Thyroid gland (tissue), 4 donors: ENCODE results near the gene RUSF1.

Experiments used
- POLR2A ChIP-seq, 2 donors: fragments of 450-650 bp; IDR thresholded peaks; one replicate each; pipeline ENCODE4 v1.6.1; 2017; ENCODE audit warnings: antibody characterized with exemption in 2 of 2, mild to moderate bottlenecking in 2 of 2, moderate library complexity in 1 of 2
- TF ChIP-seq, protein P1 (sequence below), 6 experiments: fragments of 200-600 bp in 3 of 6; fragments of 450-650 bp in 3 of 6; sonication (generic) in 3 of 6; IDR thresholded peaks; one replicate each; pipeline ENCODE4 v1.5.1; 2016 to 2019; ENCODE audit warnings: antibody characterized with exemption in 6 of 6, mild to moderate bottlenecking in 2 of 6, inconsistent platforms in 1 of 6, moderate library complexity in 1 of 6

DNA sequence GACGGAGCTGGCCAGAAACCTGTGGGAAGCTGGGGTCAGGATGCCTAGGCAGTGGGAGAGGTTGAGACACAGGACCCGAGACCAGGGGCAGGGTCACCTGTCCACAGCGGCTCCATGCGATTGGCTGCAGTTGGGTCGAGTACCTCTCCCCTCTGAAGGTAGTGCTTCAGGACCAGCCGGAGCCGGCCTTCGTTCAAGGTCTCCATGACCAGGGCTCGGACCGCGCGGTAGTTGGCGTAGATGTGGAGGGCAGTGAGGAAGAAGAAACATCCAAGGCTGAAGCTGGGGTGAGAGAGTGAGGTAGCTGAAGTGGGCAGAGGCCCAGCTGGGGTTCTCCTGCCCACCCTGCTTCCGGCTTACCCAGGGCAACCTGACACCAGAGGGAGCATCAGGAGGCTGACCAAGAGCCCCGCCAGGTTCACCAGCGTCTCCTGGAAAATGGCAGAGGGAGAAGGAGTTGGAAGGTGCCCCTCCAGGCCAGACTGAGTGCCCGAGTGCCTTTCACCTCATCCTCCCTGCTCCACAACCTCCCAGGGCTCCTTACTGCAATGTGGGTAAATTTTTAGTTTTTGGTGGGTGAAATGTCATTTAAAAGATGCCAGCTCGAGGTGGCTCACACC, 14.6 kb downstream of the RUSF1 start:
- TF ChIP-seq, protein P1, sequence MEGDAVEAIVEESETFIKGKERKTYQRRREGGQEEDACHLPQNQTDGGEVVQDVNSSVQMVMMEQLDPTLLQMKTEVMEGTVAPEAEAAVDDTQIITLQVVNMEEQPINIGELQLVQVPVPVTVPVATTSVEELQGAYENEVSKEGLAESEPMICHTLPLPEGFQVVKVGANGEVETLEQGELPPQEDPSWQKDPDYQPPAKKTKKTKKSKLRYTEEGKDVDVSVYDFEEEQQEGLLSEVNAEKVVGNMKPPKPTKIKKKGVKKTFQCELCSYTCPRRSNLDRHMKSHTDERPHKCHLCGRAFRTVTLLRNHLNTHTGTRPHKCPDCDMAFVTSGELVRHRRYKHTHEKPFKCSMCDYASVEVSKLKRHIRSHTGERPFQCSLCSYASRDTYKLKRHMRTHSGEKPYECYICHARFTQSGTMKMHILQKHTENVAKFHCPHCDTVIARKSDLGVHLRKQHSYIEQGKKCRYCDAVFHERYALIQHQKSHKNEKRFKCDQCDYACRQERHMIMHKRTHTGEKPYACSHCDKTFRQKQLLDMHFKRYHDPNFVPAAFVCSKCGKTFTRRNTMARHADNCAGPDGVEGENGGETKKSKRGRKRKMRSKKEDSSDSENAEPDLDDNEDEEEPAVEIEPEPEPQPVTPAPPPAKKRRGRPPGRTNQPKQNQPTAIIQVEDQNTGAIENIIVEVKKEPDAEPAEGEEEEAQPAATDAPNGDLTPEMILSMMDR (IDR thresholded peaks at IDR 0.05) = no peak
- TF ChIP-seq POLR2A (IDR thresholded peaks at IDR 0.05) = no peak
